GM10847 (cell line): Measurements from ENCODE around the gene ATP5F1B.

Experiments used
- POLR2A ChIP-seq: IDR thresholded peaks from 2 replicates; pipeline ENCODE4 v1.6.1; 2011; ENCODE audit not compliant: insufficient read length; ENCODE audit errors: extremely low read depth

The ATP5F1B gene

DNA sequence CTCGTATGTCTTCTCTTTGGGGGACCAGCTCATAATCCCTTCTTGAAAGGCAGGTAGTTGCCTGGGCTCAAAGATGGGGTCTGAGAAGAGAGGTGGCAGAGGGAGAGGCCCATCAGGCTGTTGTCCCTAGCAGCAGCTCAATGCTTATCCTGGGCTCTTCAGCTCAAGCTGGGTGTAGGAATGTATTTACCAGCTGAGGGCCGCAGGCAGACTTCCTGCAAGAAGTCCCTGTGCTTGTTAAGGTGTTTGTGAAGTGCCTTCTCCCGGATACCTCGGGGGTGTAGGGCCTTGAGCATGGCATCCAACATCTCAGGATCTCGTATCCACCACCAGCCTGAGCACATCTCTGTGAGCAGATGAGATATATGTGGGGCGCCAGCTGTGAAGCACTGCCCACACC lies 45.0 kb downstream of the ATP5F1B start:
- no peak for TF ChIP-seq POLR2A

DNA sequence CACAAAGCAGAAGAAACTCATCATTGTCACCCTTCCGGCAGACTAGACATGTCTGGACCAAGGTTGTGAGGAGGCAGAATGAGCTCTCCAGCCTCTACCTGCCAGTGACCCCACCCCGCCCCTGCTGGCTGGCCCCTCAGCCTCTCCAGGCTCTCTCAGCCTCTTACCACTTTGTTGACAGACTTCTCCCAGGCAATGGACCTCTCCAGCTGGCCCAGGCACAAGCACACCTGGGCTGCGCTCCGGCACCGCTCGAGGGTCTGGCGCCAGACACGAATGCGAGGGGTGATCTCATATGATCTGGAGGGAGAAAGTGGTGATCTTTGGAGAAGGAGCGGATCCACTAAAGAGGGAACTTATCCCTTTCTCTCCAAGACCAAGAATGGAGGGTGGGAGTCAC lies 46.0 kb downstream of the ATP5F1B start:
- no peak for TF ChIP-seq POLR2A

DNA sequence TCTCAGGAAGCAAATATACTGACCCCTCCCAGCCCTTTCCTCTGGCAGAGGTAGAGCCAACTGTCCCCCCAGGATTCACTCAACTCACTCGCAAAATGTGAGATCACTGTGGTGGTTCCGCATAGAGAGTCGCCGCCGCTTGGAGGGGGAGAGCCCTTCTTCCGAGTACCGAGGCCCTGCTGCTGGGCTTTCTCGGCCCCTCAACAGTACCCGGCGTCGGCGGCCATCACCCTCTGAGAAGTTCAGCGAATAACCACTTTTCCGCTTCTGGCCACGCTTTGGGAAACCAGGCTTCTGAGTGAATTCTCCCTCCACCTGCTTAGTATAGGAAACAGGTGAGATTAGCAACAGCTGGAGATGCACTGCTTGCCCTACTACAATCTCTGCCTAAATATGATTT lies 46.7 kb downstream of the ATP5F1B start:
- no peak for TF ChIP-seq POLR2A

DNA sequence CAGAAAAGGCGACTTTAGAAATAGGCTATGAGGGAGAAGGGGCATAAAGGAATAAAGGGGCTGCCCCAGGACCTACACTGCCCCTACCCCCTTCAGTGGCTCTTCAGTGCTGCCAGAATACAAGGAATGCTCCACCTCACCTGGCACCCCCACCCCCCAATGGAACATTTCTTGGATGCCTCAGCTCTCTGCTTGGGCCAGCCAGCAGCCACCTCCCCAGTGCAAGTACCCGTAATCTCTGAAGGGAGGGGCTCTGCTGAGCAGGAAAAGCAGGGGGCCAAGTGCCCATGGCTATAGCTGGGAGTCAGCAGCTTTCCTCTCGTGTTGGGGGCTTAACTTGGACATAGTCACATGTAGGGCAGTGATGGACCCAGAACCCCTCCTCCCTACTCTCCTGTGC lies 49.0 kb downstream of the ATP5F1B start:
- no peak for TF ChIP-seq POLR2A

DNA sequence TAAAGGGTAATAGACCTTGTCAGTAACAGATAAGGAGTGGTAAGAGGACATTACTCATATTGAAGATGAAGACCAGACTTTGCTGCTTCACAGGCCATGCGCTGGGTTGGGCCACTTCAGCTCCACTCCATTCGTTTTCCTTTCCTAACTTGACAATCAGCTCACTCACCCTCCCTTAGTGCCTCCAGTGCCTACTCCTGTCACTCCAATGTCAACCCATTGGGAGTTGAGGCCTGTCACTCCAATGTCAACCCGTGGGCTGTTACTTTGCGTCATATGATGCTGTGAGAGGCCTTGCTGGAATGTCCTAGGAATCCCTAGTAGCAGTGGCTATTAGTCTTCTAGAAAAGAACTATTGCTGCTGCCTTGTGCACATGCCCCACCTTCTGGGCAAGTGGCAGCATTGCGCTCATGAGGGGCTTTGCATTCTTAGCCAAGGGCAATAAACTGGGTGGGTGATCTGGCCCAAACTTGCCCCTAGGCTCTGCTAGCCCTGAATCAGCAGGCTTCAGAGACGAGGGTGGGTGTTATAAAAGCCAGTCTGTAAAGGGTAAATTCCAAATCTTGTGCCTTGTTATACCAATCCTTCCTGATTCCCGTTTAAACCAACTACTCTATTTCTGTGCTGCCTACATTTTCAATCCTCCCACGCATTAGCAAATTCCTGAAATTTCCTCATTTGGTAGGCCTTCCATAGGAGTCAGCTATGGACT lies 51.7 kb downstream of the ATP5F1B start:
- no peak for TF ChIP-seq POLR2A

DNA sequence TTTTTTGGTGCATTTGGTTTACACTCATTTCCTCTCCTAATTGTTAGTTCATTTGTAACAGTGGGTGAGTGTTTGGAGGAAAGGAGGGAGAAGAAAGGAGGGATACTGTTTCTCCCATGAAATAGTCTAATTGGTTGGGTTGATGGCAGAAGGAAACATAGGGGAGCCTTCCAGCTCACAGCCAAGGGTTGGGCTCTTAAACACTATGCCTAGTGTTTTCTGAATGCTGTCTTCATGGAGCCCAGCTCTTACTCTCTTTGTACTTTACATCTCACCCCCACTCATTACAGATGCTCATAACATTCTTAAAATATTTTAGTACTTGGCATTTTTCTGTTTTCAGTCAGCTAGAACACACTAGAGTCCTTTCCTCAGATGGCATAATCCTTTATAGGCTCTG lies 53.8 kb downstream of the ATP5F1B start:
- TF ChIP-seq POLR2A: no peak

DNA sequence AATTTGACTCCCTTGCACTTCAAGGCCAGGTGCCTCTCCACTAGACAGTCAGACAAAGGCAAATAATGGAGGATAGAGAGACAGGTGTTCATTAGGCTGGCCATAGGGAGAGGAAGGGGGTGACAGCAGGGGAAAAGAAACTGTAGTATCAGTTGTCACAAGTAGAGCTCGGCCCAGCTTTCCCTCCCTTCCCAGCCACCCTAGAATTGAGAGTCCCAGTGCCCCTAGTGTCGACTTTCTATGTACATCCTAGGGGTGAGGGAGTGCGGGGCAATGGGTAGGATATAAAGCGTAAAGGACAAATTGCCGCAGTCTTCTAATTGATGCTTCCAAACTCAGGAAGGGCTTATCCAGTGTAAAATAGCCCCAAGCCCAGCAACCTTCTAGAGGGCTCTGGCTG lies 54.7 kb downstream of the ATP5F1B start:
- TF ChIP-seq POLR2A: no peak

DNA sequence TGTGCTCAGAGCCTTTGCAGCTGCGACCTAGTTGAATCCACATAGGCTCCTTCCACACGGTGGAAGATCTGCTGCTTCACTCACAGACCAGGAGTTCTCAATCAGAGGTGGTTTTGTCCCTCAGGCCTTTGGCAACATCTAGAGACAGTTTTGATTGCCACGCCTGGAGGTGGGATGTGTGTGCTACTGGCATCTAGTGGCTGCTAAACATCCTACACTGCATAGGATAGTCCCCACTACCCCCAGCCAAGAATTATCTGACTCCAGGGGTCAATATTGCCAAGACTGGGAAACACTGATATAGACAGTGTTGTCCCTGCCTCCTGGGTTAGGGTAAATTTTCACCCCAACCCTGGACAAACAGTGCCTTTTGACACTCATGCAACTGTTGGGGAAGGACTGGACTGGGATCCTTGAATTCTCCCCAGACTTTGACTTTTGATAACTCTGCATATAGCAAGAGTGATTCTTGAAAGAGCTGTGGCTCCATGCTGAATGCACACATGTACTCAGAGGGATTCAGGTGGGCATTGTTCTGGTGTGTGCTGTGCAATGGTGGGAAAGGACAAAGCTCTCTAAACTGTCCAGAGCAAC lies 55.5 kb downstream of the ATP5F1B start:
- no peak for TF ChIP-seq POLR2A

DNA sequence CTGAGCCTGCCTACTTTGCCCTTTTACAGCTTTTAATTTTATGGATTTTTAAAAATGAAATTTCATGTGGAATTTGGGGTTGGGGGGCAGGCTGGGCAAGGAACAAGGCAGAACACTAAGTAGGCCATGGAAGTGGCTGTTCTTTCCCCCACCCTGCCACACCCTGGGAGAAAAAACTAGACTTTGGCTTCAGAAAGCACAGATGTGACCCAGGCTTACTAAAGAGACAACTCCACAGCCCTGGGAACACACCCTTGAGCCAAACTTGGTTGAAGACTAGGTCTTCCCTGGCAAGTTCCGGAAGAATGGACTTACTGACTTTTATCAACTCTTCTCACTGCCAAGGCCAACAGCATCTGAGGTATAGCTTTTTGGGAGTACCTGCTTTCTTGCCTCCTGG lies 56.0 kb downstream of the ATP5F1B start:
- TF ChIP-seq POLR2A: no peak
